ENCODE measurements around the gene PTPN7.

GRCh38 chr1:202187697-202188407 lies 27.4 kb upstream of the PTPN7 start:
- TF ChIP-seq POLR2A (IDR thresholded peaks at IDR 0.05) (no peak), CTCF (IDR thresholded peaks at IDR 0.05) (no peak)

Measured in uterus (tissue), 2 donors.